Breast epithelium (tissue), 4 donors: ENCODE data around the gene C8A. TPM values are rescaled to one million over a fixed set of nuclear protein-coding genes. Genes with fewer than 3 reads are reported as not detected.

Experiments used
- DNase-seq, 2 donors: peaks; one replicate each; pipeline ENCODE4 v3.0.0-alpha.2; 2019; ENCODE audit warnings: low spot score in 2 of 2
- H3K27ac ChIP-seq, 2 donors: fragments of 200-600 bp; sonication (generic) in 1 of 2; one replicate each; pipeline ENCODE4 v1.5.1; 2016 to 2019; ENCODE audit warnings: mild to moderate bottlenecking in 1 of 2
- H3K27me3 ChIP-seq, 2 donors: fragments of 200-600 bp; sonication (generic) in 1 of 2; one replicate each; pipeline versions ENCODE4 v1.5.1 to v1.6.0; 2017 to 2019; ENCODE audit warnings: control low read depth in 1 of 2, mild to moderate bottlenecking in 1 of 2
- H3K36me3 ChIP-seq: fragments of 200-600 bp; one replicate; pipeline ENCODE4 v1.5.1; 2019
- H3K4me1 ChIP-seq, 2 donors: fragments of 200-600 bp; sonication (generic); one replicate each; pipeline ENCODE4 v1.5.1; 2016 to 2019; ENCODE audit warnings: control low read depth in 1 of 2
- H3K4me3 ChIP-seq, 3 donors: fragments of 200-600 bp; sonication (generic); 1 replicate in 2 of 3; 2 replicates in 1 of 3; pipeline ENCODE4 v1.5.1; 2016 to 2019; ENCODE audit warnings: mild to moderate bottlenecking in 3 of 3, moderate library complexity in 2 of 3
- H3K9me3 ChIP-seq, 2 donors: fragments of 200-600 bp; sonication (generic) in 1 of 2; one replicate each; pipeline ENCODE4 v1.5.1; 2016 to 2019; ENCODE audit warnings: control low read depth in 1 of 2
- POLR2A ChIP-seq: fragments of 450-650 bp; IDR thresholded peaks from one replicate; pipeline ENCODE4 v1.6.1; 2016; ENCODE audit warnings: antibody characterized with exemption, mild to moderate bottlenecking, moderate library complexity
- POLR2AphosphoS5 ChIP-seq, 3 donors: sonication (generic); formaldehyde crosslinking; IDR thresholded peaks; one replicate each; pipeline ENCODE4 v1.6.1; 2017; ENCODE audit warnings: antibody characterized with exemption in 3 of 3
- intact Hi-C: fragments of 100-400 bp; cut with DNase I; formaldehyde crosslinking; loops from one replicate; pipeline ENCODE4 v1.15.1; 2023; ENCODE audit warnings: low total_unique reads
- total RNA-seq, 3 donors: library from RNA; depleted of rRNA; stranded (reverse); fragments of >200 nt; gene quantifications; one replicate each; pipeline ENCODE4 v1.1.0, GENCODE V29; 2016
- TF ChIP-seq, protein P1 (sequence below), 3 donors: fragments of 450-650 bp; IDR thresholded peaks; one replicate each; pipeline ENCODE4 v1.5.1; 2016 to 2017; ENCODE audit warnings: antibody characterized with exemption in 3 of 3, mild to moderate bottlenecking in 3 of 3, moderate library complexity in 3 of 3

C8A gene
- total RNA-seq, 3 donors from 2014 or later = not detected

- no peaks in the 10 kb centered on the region for H3K36me3 ChIP-seq
- intact Hi-C loops = no loop called here
- no peak for DNase-seq
- TF ChIP-seq, protein P1, sequence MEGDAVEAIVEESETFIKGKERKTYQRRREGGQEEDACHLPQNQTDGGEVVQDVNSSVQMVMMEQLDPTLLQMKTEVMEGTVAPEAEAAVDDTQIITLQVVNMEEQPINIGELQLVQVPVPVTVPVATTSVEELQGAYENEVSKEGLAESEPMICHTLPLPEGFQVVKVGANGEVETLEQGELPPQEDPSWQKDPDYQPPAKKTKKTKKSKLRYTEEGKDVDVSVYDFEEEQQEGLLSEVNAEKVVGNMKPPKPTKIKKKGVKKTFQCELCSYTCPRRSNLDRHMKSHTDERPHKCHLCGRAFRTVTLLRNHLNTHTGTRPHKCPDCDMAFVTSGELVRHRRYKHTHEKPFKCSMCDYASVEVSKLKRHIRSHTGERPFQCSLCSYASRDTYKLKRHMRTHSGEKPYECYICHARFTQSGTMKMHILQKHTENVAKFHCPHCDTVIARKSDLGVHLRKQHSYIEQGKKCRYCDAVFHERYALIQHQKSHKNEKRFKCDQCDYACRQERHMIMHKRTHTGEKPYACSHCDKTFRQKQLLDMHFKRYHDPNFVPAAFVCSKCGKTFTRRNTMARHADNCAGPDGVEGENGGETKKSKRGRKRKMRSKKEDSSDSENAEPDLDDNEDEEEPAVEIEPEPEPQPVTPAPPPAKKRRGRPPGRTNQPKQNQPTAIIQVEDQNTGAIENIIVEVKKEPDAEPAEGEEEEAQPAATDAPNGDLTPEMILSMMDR (IDR thresholded peaks at IDR 0.05) = no peak
- TF ChIP-seq POLR2A (no peak), POLR2AphosphoS5 (IDR thresholded peaks at IDR 0.05) (no peak)
- no peaks in the 10 kb centered on the region for H3K9me3 ChIP-seq
- no peaks in the 10 kb centered on the region for H3K27me3 ChIP-seq
- no peaks in the 10 kb centered on the region for H3K4me1 ChIP-seq
- H3K4me3 ChIP-seq = no peak overlapping the region
- no peak overlapping the region for H3K27ac ChIP-seq
Observed at GRCh38 chr1:56845343-56845742, 9.3 kb upstream of the C8A start.

DNA sequence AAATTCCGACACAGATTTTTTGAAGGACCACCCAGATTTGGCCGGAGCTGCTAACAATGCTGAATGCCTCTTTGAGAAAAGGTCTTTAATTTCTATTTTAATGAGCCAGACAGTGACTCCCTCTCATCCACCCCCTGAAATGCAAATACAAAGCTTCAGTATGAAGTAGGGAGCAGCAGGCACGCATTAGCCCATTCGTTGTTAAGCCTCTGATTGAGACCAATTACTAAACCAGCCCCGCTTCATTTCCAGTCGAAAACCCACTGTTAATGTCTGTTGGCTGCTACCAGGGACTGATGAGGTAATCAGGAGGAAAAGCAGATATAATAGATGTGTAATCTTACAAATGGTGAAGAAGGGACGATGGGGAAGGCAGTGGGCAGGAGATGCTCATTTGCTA, 4.8 kb upstream of the C8A start:
- Histone ChIP-seq H3K27me3 (no peaks in the 10 kb centered on the region), H3K36me3 (no peaks in the 10 kb centered on the region), H3K4me3 (no peak overlapping the region), H3K9me3 (no peaks in the 10 kb centered on the region), H3K27ac (no peak overlapping the region), H3K4me1 (no peaks in the 10 kb centered on the region)
- TF ChIP-seq, protein P1 (IDR thresholded peaks at IDR 0.05) = no peak
- TF ChIP-seq POLR2AphosphoS5 (IDR thresholded peaks at IDR 0.05) (no peak), POLR2A (no peak)
- intact Hi-C loops = no loop called here
- no peak for DNase-seq

GRCh38 chr1:56850411-56850810, 4.2 kb upstream of the C8A start:
- H3K27me3 ChIP-seq = no peaks in the 10 kb centered on the region
- no peak overlapping the region for H3K4me3 ChIP-seq
- intact Hi-C loops = no loop called here
- H3K9me3 ChIP-seq = no peaks in the 10 kb centered on the region
- H3K27ac ChIP-seq = no peak overlapping the region
- no peaks in the 10 kb centered on the region for H3K4me1 ChIP-seq
- no peaks in the 10 kb centered on the region for H3K36me3 ChIP-seq
- no peak for DNase-seq
- TF ChIP-seq, protein P1 (IDR thresholded peaks at IDR 0.05) = no peak
- no peak for TF ChIP-seq POLR2AphosphoS5 (IDR thresholded peaks at IDR 0.05)
- no peak for TF ChIP-seq POLR2A

DNA sequence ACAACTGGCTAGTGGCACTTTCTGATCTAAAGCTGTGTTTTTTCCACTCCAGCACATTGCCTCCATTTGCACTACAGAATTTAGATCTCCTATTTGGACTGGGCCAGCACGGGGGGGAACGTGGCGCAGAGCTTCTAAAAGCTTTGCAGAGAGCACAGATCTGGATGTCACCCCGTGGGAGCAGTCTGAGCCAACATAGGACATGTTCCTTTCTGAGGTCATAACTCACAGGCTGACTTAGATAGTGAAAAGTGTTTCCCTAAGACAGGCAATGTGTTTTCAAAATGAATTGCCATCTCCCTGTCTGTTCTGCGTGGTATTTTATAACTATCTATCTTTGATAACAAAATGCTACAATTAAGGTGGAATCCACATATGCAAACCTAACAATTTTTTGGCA, 3.7 kb upstream of the C8A start:
- TF ChIP-seq POLR2A = no peak
- no peak for TF ChIP-seq POLR2AphosphoS5 (IDR thresholded peaks at IDR 0.05)
- TF ChIP-seq, protein P1 (IDR thresholded peaks at IDR 0.05) = no peak
- Histone ChIP-seq H3K4me1 (no peaks in the 10 kb centered on the region), H3K27ac (no peak overlapping the region), H3K36me3 (no peaks in the 10 kb centered on the region), H3K27me3 (no peaks in the 10 kb centered on the region), H3K4me3 (no peak overlapping the region), H3K9me3 (no peaks in the 10 kb centered on the region)
- intact Hi-C loops = no loop called here
- no peak for DNase-seq

DNA sequence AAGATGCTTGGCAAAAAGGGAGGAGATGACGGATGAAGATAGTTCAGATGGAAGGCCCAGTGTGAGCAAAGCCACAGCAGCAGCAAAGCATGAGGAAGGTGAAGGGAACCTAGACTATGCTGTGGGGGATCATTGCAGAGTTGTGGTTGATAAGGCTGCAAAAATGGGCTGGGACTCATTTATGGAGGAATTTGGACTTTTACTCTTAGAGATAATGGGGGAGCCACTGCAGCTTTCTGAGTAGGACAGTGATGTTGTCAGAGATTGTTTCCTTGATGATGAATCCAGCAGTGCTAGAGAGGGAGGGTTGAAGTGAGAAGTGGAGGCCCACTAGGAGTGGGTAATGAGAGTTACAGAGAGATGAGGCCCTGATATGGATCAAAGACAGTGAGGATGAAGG, 2.1 kb upstream of the C8A start:
- TF ChIP-seq POLR2AphosphoS5 (IDR thresholded peaks at IDR 0.05) = no peak
- TF ChIP-seq, protein P1 (IDR thresholded peaks at IDR 0.05) = no peak
- no peak for TF ChIP-seq POLR2A
- intact Hi-C loops = no loop called here
- DNase-seq = no peak
- H3K4me3 ChIP-seq = no peak overlapping the region
- no peaks in the 10 kb centered on the region for H3K36me3 ChIP-seq
- H3K4me1 ChIP-seq = no peaks in the 10 kb centered on the region
- H3K27me3 ChIP-seq = no peaks in the 10 kb centered on the region
- no peaks in the 10 kb centered on the region for H3K9me3 ChIP-seq
- H3K27ac ChIP-seq = no peak overlapping the region
